ENCODE data around the gene LECT2. TPM values are rescaled to one million over a fixed set of nuclear protein-coding genes. Genes with fewer than 3 reads are reported as not detected.

Gene LECT2
- total RNA-seq, 1 donor from 2014 or later = not detected

DNA sequence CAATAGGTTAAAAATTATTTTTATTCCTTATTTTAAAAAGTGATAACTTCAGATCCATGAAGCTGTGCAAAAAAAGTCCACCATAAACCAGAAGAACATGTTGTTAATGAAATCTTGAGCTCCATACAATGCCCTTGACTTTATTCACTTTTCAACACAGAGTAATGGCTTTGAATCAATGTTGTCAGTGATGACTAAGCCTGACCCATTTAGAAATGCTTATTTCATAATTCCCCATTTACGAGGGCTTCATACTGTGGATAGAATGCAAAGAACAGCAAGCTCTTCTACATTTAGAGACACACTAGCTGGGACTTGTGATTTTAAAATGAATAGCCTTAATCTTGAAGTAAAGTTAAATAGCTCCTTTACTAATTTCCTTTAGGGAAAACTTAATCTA lies 33.4 kb downstream of the LECT2 start:
- TF ChIP-seq, protein P1, sequence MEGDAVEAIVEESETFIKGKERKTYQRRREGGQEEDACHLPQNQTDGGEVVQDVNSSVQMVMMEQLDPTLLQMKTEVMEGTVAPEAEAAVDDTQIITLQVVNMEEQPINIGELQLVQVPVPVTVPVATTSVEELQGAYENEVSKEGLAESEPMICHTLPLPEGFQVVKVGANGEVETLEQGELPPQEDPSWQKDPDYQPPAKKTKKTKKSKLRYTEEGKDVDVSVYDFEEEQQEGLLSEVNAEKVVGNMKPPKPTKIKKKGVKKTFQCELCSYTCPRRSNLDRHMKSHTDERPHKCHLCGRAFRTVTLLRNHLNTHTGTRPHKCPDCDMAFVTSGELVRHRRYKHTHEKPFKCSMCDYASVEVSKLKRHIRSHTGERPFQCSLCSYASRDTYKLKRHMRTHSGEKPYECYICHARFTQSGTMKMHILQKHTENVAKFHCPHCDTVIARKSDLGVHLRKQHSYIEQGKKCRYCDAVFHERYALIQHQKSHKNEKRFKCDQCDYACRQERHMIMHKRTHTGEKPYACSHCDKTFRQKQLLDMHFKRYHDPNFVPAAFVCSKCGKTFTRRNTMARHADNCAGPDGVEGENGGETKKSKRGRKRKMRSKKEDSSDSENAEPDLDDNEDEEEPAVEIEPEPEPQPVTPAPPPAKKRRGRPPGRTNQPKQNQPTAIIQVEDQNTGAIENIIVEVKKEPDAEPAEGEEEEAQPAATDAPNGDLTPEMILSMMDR (IDR thresholded peaks at IDR 0.05; ENCODE audit: unreplicated experiment) = no peak
- no peak for DNase-seq (ENCODE audit: low spot score in 2 of 2, unreplicated experiment in 2 of 2)
- Mint-ChIP-seq H3K27me3 (ENCODE audit: low read depth) (peaks cover 72% of the 10 kb centered on the region), H3K4me1 (no peaks in the 10 kb centered on the region), H3K27ac (no peak overlapping the region), H3K9me3 (no peaks in the 10 kb centered on the region), H3K4me3 (no peak overlapping the region), H3K36me3 (no peaks in the 10 kb centered on the region)

GRCh38 chr5:135920199-135920598 lies 34.6 kb downstream of the LECT2 start:
- TF ChIP-seq, protein P1 (IDR thresholded peaks at IDR 0.05; ENCODE audit: unreplicated experiment) = no peak
- Mint-ChIP-seq H3K27ac (no peak overlapping the region), H3K27me3 (ENCODE audit: low read depth) (peaks cover 73% of the 10 kb centered on the region), H3K9me3 (no peaks in the 10 kb centered on the region), H3K36me3 (no peaks in the 10 kb centered on the region), H3K4me3 (no peak overlapping the region), H3K4me1 (peaks cover 2% of the 10 kb centered on the region)
- no peak for DNase-seq (ENCODE audit: low spot score in 2 of 2, unreplicated experiment in 2 of 2)

- H3K4me1 Mint-ChIP-seq = peaks cover 2% of the 10 kb centered on the region
- DNase-seq (ENCODE audit: low spot score in 2 of 2, unreplicated experiment in 2 of 2) = no peak
- no peaks in the 10 kb centered on the region for H3K36me3 Mint-ChIP-seq
- H3K27ac Mint-ChIP-seq = no peak overlapping the region
- H3K27me3 Mint-ChIP-seq (ENCODE audit: low read depth) = peaks cover 73% of the 10 kb centered on the region
- H3K4me3 Mint-ChIP-seq = no peak overlapping the region
- no peaks in the 10 kb centered on the region for H3K9me3 Mint-ChIP-seq
- TF ChIP-seq, protein P1 (IDR thresholded peaks at IDR 0.05; ENCODE audit: unreplicated experiment) = no peak
Measured at GRCh38 chr5:135916638-135917263, 38.0 kb downstream of the LECT2 start.

DNA sequence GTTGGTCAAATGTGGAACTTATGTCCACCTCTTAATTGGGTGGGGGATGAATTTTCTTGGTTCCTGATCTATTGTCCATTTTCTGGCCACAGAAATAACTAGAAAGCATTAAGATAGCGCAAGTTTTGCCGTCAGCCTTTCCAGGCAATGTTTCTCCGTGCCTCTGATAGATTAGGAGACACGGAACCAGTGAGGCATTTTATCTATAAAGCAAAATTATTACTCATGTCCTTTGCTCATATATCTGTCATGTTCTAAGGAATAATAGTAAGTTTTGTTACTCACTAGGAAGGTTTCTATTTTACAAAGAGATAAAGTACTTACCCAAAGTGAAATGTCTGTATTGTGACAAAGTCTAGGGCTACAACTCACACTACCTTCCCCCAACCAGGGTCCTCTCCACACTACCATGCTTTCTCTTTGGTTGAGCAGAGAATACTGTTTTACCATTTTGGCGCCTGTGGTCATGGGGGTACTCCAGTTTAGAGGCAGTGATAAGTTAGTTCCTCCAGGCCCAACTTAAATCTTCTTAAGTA lies 39.2 kb downstream of the LECT2 start:
- Mint-ChIP-seq H3K27ac (no peak overlapping the region), H3K9me3 (no peaks in the 10 kb centered on the region), H3K4me1 (peaks cover 2% of the 10 kb centered on the region), H3K27me3 (ENCODE audit: low read depth) (peaks cover 85% of the 10 kb centered on the region), H3K36me3 (no peaks in the 10 kb centered on the region), H3K4me3 (no peak overlapping the region)
- no peak for DNase-seq (ENCODE audit: low spot score in 2 of 2, unreplicated experiment in 2 of 2)
- TF ChIP-seq, protein P1 (IDR thresholded peaks at IDR 0.05; ENCODE audit: unreplicated experiment) = no peak

GRCh38 chr5:135913713-135914626 lies 40.8 kb downstream of the LECT2 start:
- TF ChIP-seq, protein P1 (IDR thresholded peaks at IDR 0.05; ENCODE audit: unreplicated experiment) = no peak
- peaks cover 91% of the 10 kb centered on the region for H3K27me3 Mint-ChIP-seq (ENCODE audit: low read depth)
- H3K9me3 Mint-ChIP-seq = no peaks in the 10 kb centered on the region
- H3K4me1 Mint-ChIP-seq = peaks cover 2% of the 10 kb centered on the region
- H3K27ac Mint-ChIP-seq = no peak overlapping the region
- no peak overlapping the region for H3K4me3 Mint-ChIP-seq
- DNase-seq (ENCODE audit: low spot score in 2 of 2, unreplicated experiment in 2 of 2) = no peak
- H3K36me3 Mint-ChIP-seq = no peaks in the 10 kb centered on the region

All from mesothelial cell of epicardium (in vitro differentiated cells).